HG03342 (cell line): ENCODE data around the gene KCTD2.
"Not testable (repeated sequence)": the region's sequence is repeated elsewhere in the genome, so short reads cannot be mapped to it uniquely, and the experiment has no call there.

Experiments used
- ATAC-seq: cut with Tn5 transposase; IDR thresholded peaks from one replicate; pipeline ENCODE4 v1.9.1; 2021; ENCODE audit warnings: mild to moderate bottlenecking, moderate library complexity; ENCODE audit not compliant: unreplicated experiment

Gene KCTD2

GRCh38 chr17:75046407-75047289 is at the start of gene KCTD2, which contains the start of gene ATP5PD:
TSS of gene KCTD2 (plus strand) at chr17:75047225. CDS start at chr17:75047251, 26 bp downstream.
TSS of gene ATP5PD (minus strand) at chr17:75046969. CDS start at chr17:75042650, 4,319 bp downstream.
- ATAC-seq, result peak; percentile 93

- no peak for ATAC-seq
Observed at GRCh38 chr17:74998783-74999182, 48.2 kb upstream of the KCTD2 start.

- no peak for ATAC-seq
Observed at GRCh38 chr17:74999523-74999922, 47.5 kb upstream of the KCTD2 start.

- ATAC-seq, result no peak
Observed at GRCh38 chr17:75001915-75002843, 44.8 kb upstream of the KCTD2 start.

GRCh38 chr17:75003070-75003956 is 43.7 kb upstream of the KCTD2 start:
- ATAC-seq, result no peak

- no peak for ATAC-seq
Observed at GRCh38 chr17:75003957-75004355, 43.1 kb upstream of the KCTD2 start.

GRCh38 chr17:75004371-75004770 is 42.7 kb upstream of the KCTD2 start:
- ATAC-seq, result no peak

GRCh38 chr17:75005291-75005690 is 41.7 kb upstream of the KCTD2 start:
- ATAC-seq, result no peak

GRCh38 chr17:75006084-75006483 is 40.9 kb upstream of the KCTD2 start:
- ATAC-seq, result not testable (repeated sequence)

- no peak for ATAC-seq
Observed at GRCh38 chr17:75006653-75007052, 40.4 kb upstream of the KCTD2 start.

GRCh38 chr17:75008373-75008772 is 38.7 kb upstream of the KCTD2 start:
- no peak for ATAC-seq

GRCh38 chr17:75009139-75009724 is 37.8 kb upstream of the KCTD2 start:
- ATAC-seq, result no peak

- no peak for ATAC-seq
Observed at GRCh38 chr17:75010683-75011400, 36.2 kb upstream of the KCTD2 start.

- no peak for ATAC-seq
Observed at GRCh38 chr17:75011401-75012095, 35.5 kb upstream of the KCTD2 start.

- no peak for ATAC-seq
Observed at GRCh38 chr17:75012096-75012345, 35.0 kb upstream of the KCTD2 start.

GRCh38 chr17:75012346-75013091 is 34.5 kb upstream of the KCTD2 start, which contains the start of gene MRPL58:
TSS of gene MRPL58 (plus strand) at chr17:75012670. CDS start at chr17:75012687, 17 bp downstream.
- peak; percentile 80 for ATAC-seq

GRCh38 chr17:75013092-75013559 is 33.9 kb upstream of the KCTD2 start:
- no peak for ATAC-seq

- ATAC-seq, result no peak
Observed at GRCh38 chr17:75019146-75019545, 27.9 kb upstream of the KCTD2 start.
